ENCODE data around the gene LPCAT1.
"Not testable (repeated sequence)": the region's sequence is repeated elsewhere in the genome, so short reads cannot be mapped to it uniquely, and the experiment has no call there.

The LPCAT1 gene

GRCh38 chr5:1521671-1522600 lies 1.8 kb downstream of the LPCAT1 start:
- no peak for FAIRE-seq

- no peak for FAIRE-seq
These were observed 2.8 kb downstream of the LPCAT1 start for GRCh38 chr5:1520791-1521453.

- no peak for FAIRE-seq
These were observed 4.0 kb downstream of the LPCAT1 start for GRCh38 chr5:1519631-1520210.

- no peak for FAIRE-seq
These were observed 5.9 kb downstream of the LPCAT1 start for GRCh38 chr5:1517838-1518237.

- no peak for FAIRE-seq
These were observed 6.9 kb downstream of the LPCAT1 start for GRCh38 chr5:1516615-1517601.

GRCh38 chr5:1515921-1516571 lies 7.7 kb downstream of the LPCAT1 start:
- no peak for FAIRE-seq

GRCh38 chr5:1515311-1515920 lies 8.3 kb downstream of the LPCAT1 start:
- FAIRE-seq, result no peak

GRCh38 chr5:1514819-1515310 lies 8.9 kb downstream of the LPCAT1 start:
- not testable (repeated sequence) for FAIRE-seq

- no peak for FAIRE-seq
These were observed 9.5 kb downstream of the LPCAT1 start for GRCh38 chr5:1514027-1514818.

- no peak for FAIRE-seq
These were observed 10.3 kb downstream of the LPCAT1 start for GRCh38 chr5:1513326-1514026.

- no peak for FAIRE-seq
These were observed 11.0 kb downstream of the LPCAT1 start for GRCh38 chr5:1512541-1513291.

GRCh38 chr5:1511651-1512540 lies 11.9 kb downstream of the LPCAT1 start:
- no peak for FAIRE-seq

- FAIRE-seq, result no peak
These were observed 12.7 kb downstream of the LPCAT1 start for GRCh38 chr5:1511048-1511447.

- no peak for FAIRE-seq
These were observed 13.1 kb downstream of the LPCAT1 start for GRCh38 chr5:1510631-1511030.

- FAIRE-seq, result no peak
These were observed 13.6 kb downstream of the LPCAT1 start for GRCh38 chr5:1510151-1510561.

- no peak for FAIRE-seq
These were observed 14.2 kb downstream of the LPCAT1 start for GRCh38 chr5:1509346-1510085.

GRCh38 chr5:1508659-1509290 lies 15.0 kb downstream of the LPCAT1 start:
- FAIRE-seq, result no peak
